Measurements from ENCODE around the gene RBP5.

- no peak for TF ChIP-seq RAD21 (IDR thresholded peaks at IDR 0.05; ENCODE audit: low read depth)
- TF ChIP-seq TAF1 (IDR thresholded peaks at IDR 0.05; ENCODE audit: low read depth), result no peak
- TF ChIP-seq REST (IDR thresholded peaks at IDR 0.05; ENCODE audit: low read depth), result no peak
- no peak for TF ChIP-seq EP300 (IDR thresholded peaks at IDR 0.05; ENCODE audit: borderline replicate concordance)
- TF ChIP-seq CREB1 (IDR thresholded peaks at IDR 0.05; ENCODE audit: low read depth), result no peak
- TF ChIP-seq, protein P1, sequence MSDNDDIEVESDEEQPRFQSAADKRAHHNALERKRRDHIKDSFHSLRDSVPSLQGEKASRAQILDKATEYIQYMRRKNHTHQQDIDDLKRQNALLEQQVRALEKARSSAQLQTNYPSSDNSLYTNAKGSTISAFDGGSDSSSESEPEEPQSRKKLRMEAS (IDR thresholded peaks at IDR 0.05), result no peak
Measured at GRCh38 chr12:7110661-7111060, 18.0 kb downstream of the RBP5 start.

Measured in Ishikawa (cell line).